Hepatocyte (in vitro differentiated cells): ENCODE measurements around the gene POMP. TPM values are rescaled to one million over a fixed set of nuclear protein-coding genes. Genes with fewer than 3 reads are reported as not detected.

Experiments
- DNase-seq: peaks from one replicate; pipeline ENCODE4 v3.0.0-alpha.2; 2016; ENCODE audit warnings: low spot score
- H2AFZ ChIP-seq: fragments of 200-600 bp; sonication (generic); 2 replicates; pipeline ENCODE4 v1.6.0; 2016; ENCODE audit warnings: antibody characterized with exemption, mild to moderate bottlenecking
- H3K27ac ChIP-seq: fragments of 200-600 bp; sonication (generic); 2 replicates; pipeline ENCODE4 v1.5.1; 2016; ENCODE audit warnings: mild to moderate bottlenecking
- H3K27me3 ChIP-seq: fragments of 200-600 bp; sonication (generic); 2 replicates; pipeline ENCODE4 v1.6.1; 2016
- H3K36me3 ChIP-seq: fragments of 200-600 bp; sonication (generic); replicated peaks from 2 replicates; pipeline ENCODE4 v1.5.1; 2016; ENCODE audit warnings: low read depth; ENCODE audit not compliant: insufficient read depth
- H3K4me1 ChIP-seq: fragments of 200-600 bp; sonication (generic); 2 replicates; pipeline ENCODE4 v1.5.1; 2016; ENCODE audit warnings: mild to moderate bottlenecking, moderate library complexity; ENCODE audit not compliant: insufficient read depth
- H3K4me2 ChIP-seq: fragments of 200-600 bp; sonication (generic); 2 replicates; pipeline ENCODE4 v1.6.0; 2016
- H3K4me3 ChIP-seq: fragments of 200-600 bp; sonication (generic); 2 replicates; pipeline ENCODE4 v1.5.1; 2016; ENCODE audit warnings: mild to moderate bottlenecking
- H3K79me2 ChIP-seq: fragments of 200-600 bp; sonication (generic); 2 replicates; pipeline ENCODE4 v1.6.0; 2017; ENCODE audit warnings: mild to moderate bottlenecking
- H3K9me2 ChIP-seq: fragments of 200-600 bp; sonication (generic); replicated peaks from 2 replicates; pipeline ENCODE4 v1.6.0; 2017; ENCODE audit warnings: mild to moderate bottlenecking; ENCODE audit not compliant: insufficient read depth
- H3K9me3 ChIP-seq: fragments of 200-600 bp; sonication (generic); 2 replicates; pipeline ENCODE4 v1.5.1; 2016; ENCODE audit warnings: low read depth, mild to moderate bottlenecking
- H4K20me1 ChIP-seq: fragments of 200-600 bp; sonication (generic); 2 replicates; pipeline ENCODE4 v1.6.0; 2016; ENCODE audit warnings: mild to moderate bottlenecking; ENCODE audit not compliant: insufficient read depth, poor library complexity, severe bottlenecking
- EZH2 ChIP-seq: fragments of 200-600 bp; sonication (generic); IDR thresholded peaks from 2 replicates; pipeline ENCODE4 v1.6.1; 2016; ENCODE audit warnings: antibody characterized with exemption, mild to moderate bottlenecking, borderline replicate concordance
- EZH2phosphoT487 ChIP-seq: fragments of 200-600 bp; sonication (generic); IDR thresholded peaks from one replicate; pipeline ENCODE4 v1.6.1; 2018; ENCODE audit warnings: antibody characterized with exemption, mild to moderate bottlenecking, low read depth, moderate library complexity; ENCODE audit not compliant: unreplicated experiment, severe bottlenecking
- WGBS: methylation state at CpG from one replicate; pipeline ENCODE4 v1.1.6; 2016; ENCODE audit warnings: low lambda C conversion rate; ENCODE audit errors: missing lambda C conversion rate; 5-methylcytosine and 5-hydroxymethylcytosine counted together
- polyA plus RNA-seq: library from polyadenylated mRNA; unstranded; fragments of >200 nt; fragmentation: Nextera tagmentation; extraction: Ambion mirVana; gene quantifications from 2 replicates; pipeline ENCODE4 v1.2.1, GENCODE V29; 2016
- total RNA-seq: library from RNA; depleted of rRNA; stranded (reverse); fragments of >200 nt; gene quantifications from 2 replicates; pipeline ENCODE4 v1.2.3, GENCODE V29; 2014
- TF ChIP-seq, protein P1 (sequence below): fragments of 200-600 bp; sonication (generic); IDR thresholded peaks from 2 replicates; pipeline ENCODE4 v1.5.1; 2016; ENCODE audit warnings: antibody characterized with exemption, mild to moderate bottlenecking; ENCODE audit not compliant: poor library complexity

The POMP gene
- total and polyA plus RNA-seq, 2 experiments from 2014 or later = 88.1 to 198 TPM

DNA sequence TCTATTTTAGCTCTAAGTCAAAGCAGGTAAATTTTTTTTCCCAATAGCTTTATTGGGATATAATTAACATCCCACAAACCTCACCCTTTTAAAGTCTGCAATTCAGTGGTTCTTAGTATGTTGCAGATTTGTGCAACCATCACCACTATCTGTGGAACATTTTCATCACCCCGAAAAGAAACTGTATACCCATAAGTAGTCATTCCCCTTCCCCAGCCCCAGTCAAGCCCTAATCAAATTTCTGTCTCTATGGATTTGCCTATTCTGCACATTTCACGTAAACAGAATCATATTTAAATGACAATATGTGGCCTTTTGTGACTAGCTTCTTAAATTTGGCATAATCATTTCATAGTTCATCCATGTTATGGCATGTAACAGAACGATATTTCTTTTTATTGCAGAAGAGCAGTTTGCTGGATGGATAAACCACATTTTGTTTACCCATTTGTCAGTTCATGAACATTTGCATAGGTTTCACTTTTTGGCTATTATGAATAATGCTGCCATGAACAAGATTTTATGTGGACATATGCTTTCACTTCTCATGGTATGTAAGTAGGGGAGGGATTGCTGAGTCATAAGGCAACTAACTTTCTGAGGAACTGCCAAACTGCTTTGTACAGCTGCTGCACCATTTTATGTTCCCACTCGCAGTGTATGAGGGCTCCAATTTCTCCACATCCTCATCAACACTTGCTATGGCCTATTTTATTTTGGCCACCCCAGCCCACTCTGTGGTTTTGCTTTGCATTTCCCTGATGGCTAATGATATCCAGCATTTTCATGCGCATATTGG is 48.9 kb downstream of the POMP start:
- Histone ChIP-seq H3K9me3 (no peaks in the 10 kb centered on the region), H3K27ac (no peak overlapping the region), H3K4me3 (no peak overlapping the region), H3K4me2 (peak overlapping the region; percentile 23), H3K4me1 (no peaks in the 10 kb centered on the region), H3K27me3 (no peaks in the 10 kb centered on the region), H3K79me2 (no peaks in the 10 kb centered on the region), H3K9me2 (no peaks in the 10 kb centered on the region), H4K20me1 (no peaks in the 10 kb centered on the region), H2AFZ (no peak overlapping the region), H3K36me3 (no peaks in the 10 kb centered on the region)
- WGBS = 82% methylated on average over 5 of the region's 5 CpGs
- DNase-seq = peak; percentile 27
- TF ChIP-seq EZH2 (no peak), EZH2phosphoT487 (no peak)
- TF ChIP-seq, protein P1, sequence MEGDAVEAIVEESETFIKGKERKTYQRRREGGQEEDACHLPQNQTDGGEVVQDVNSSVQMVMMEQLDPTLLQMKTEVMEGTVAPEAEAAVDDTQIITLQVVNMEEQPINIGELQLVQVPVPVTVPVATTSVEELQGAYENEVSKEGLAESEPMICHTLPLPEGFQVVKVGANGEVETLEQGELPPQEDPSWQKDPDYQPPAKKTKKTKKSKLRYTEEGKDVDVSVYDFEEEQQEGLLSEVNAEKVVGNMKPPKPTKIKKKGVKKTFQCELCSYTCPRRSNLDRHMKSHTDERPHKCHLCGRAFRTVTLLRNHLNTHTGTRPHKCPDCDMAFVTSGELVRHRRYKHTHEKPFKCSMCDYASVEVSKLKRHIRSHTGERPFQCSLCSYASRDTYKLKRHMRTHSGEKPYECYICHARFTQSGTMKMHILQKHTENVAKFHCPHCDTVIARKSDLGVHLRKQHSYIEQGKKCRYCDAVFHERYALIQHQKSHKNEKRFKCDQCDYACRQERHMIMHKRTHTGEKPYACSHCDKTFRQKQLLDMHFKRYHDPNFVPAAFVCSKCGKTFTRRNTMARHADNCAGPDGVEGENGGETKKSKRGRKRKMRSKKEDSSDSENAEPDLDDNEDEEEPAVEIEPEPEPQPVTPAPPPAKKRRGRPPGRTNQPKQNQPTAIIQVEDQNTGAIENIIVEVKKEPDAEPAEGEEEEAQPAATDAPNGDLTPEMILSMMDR = no peak

DNA sequence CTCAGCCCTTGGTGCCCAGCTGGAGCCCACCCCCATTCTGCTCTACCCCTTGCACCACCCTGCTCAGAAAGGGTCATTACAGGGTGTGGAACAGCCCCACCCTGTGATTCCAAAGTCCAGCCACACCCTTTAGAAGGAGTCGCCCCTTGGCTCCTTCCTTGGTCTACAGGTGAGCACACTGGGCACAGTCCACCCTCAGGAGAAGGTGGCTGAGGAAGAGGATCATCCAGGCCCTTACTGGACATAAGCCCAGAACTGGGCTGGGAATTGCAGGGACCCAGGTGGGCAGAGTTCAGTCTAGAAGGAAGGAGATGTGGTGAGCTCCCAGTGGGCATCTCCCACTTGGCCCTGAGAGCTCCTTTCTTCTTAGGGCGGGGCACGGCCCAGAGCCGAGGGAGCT is 51.2 kb downstream of the POMP start:
- TF ChIP-seq EZH2 (no peak), EZH2phosphoT487 (no peak)
- TF ChIP-seq, protein P1 = no peak
- Histone ChIP-seq H3K9me2 (no peaks in the 10 kb centered on the region), H4K20me1 (no peaks in the 10 kb centered on the region), H3K4me1 (no peaks in the 10 kb centered on the region), H3K4me2 (no peak overlapping the region), H3K27ac (peak overlapping the region; percentile 2), H2AFZ (no peak overlapping the region), H3K36me3 (no peaks in the 10 kb centered on the region), H3K79me2 (no peaks in the 10 kb centered on the region), H3K9me3 (no peaks in the 10 kb centered on the region), H3K4me3 (no peak overlapping the region), H3K27me3 (no peaks in the 10 kb centered on the region)
- no peak for DNase-seq
- 80% methylated on average over 4 of the region's 4 CpGs for WGBS

DNA sequence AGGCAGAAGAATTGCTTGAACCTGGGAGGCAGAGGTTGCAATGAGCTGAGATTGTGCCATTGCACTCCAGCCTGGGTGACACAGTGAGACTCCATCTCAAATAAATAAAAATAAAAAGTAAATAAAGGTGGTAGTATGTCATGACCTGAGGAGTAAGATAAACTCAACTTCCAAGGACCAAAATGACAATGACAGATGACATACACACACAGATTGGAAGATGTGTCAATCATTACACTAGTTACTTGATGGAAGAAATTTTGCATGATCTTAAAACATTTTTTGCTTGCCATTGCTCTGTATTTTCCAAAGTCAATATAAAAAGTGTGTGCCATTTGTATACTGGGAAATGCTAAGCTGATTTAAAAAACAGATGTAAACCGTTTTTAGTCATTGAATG is 55.7 kb downstream of the POMP start:
- peaks cover 6% of the 10 kb centered on the region for H3K4me1 ChIP-seq
- H3K9me2 ChIP-seq = no peaks in the 10 kb centered on the region
- TF ChIP-seq EZH2phosphoT487 (no peak), EZH2 (no peak)
- TF ChIP-seq, protein P1 = no peak
- no peaks in the 10 kb centered on the region for H3K27me3 ChIP-seq
- H3K4me2 ChIP-seq = no peak overlapping the region
- no peak for DNase-seq
- H3K27ac ChIP-seq = no peak overlapping the region
- H3K79me2 ChIP-seq = peaks cover 3% of the 10 kb centered on the region
- H3K4me3 ChIP-seq = no peak overlapping the region
- H4K20me1 ChIP-seq = no peaks in the 10 kb centered on the region
- H3K9me3 ChIP-seq = no peaks in the 10 kb centered on the region
- H2AFZ ChIP-seq = no peak overlapping the region
- no peaks in the 10 kb centered on the region for H3K36me3 ChIP-seq
- WGBS = 97% methylated on average over 1 of the region's 1 CpG
